Measurements from ENCODE around the gene ACOX3. TPM values are rescaled to one million over a fixed set of nuclear protein-coding genes. Genes with fewer than 3 reads are reported as not detected.

The ACOX3 gene
- total and polyA plus RNA-seq, 10 of the 15 experiments (the other 5 are each of a cell fraction or from before 2014, with no cell fraction given) = 2.0 to 24.5 (median 14.0) TPM

GRCh38 chr4:8440492-8441311 is at the start of gene ACOX3, which contains the start of gene TRMT44 (continued):
- TF ChIP-seq ZNF592 (IDR thresholded peaks at IDR 0.05) (no peak), POLR2AphosphoS5 (IDR thresholded peaks at IDR 0.05; ENCODE audit: low read length) (peak; percentile 82), RUNX3 (IDR thresholded peaks at IDR 0.05; ENCODE audit: low read length) (peak; percentile 29; the same call in 1 of the 2 replicates), JUND (IDR thresholded peaks at IDR 0.05; ENCODE audit: low read depth, low read length) (0 out of 2 replicates have a peak, but pooled peaks have one; percentile 43), ZNF217 (IDR thresholded peaks at IDR 0.05) (no peak), ZSCAN29 (IDR thresholded peaks at IDR 0.05) (no peak), EGR1 (IDR thresholded peaks at IDR 0.05; ENCODE audit: borderline replicate concordance in 1 of 2, low read depth in 2 of 2, low read length in 2 of 2) (peak in 1 of 2 experiments; percentile 6; a peak in 1 of 3 replicates), CREB1 (IDR thresholded peaks at IDR 0.05; ENCODE audit: low read depth) (peak; percentile 100), PKNOX1 (IDR thresholded peaks at IDR 0.05) (0 out of 2 replicates have a peak, but pooled peaks have one; percentile 13), NBN (IDR thresholded peaks at IDR 0.05) (peak; percentile 98), RELB (IDR thresholded peaks at IDR 0.05; ENCODE audit: low read depth) (peak; percentile 88), POLR2A (IDR thresholded peaks at IDR 0.05; ENCODE audit: low read depth, low read length) (peak; percentile 89), GABPA (IDR thresholded peaks at IDR 0.05; ENCODE audit: low read depth) (peak; percentile 82), MYC (IDR thresholded peaks at IDR 0.05; ENCODE audit: insufficient read depth, insufficient read length, insufficient replicate concordance, low read length, severe bottlenecking) (no peak), TCF7 (IDR thresholded peaks at IDR 0.05; ENCODE audit: borderline replicate concordance) (no peak), REST (IDR thresholded peaks at IDR 0.05; ENCODE audit: low read depth, low read length) (no peak)
